ENCODE results near the gene PNKP.

The PNKP gene

GRCh38 chr19:49876422-49877019, 9.1 kb upstream of the PNKP start:
- peak; percentile 98 to 99 for DNase-seq (ENCODE audit: low read depth in 2 of 2)

- no peak for DNase-seq (ENCODE audit: low read depth in 2 of 2)
Measured at GRCh38 chr19:49875857-49876421, 8.6 kb upstream of the PNKP start.

- DNase-seq (ENCODE audit: low read depth in 2 of 2): no peak
Measured at GRCh38 chr19:49875177-49875576, 7.8 kb upstream of the PNKP start.

GRCh38 chr19:49874503-49875157, 7.3 kb upstream of the PNKP start:
- no peak for DNase-seq (ENCODE audit: low read depth in 2 of 2)

- no peak for DNase-seq (ENCODE audit: low read depth in 2 of 2)
Measured at GRCh38 chr19:49873834-49874233, 6.5 kb upstream of the PNKP start.

GRCh38 chr19:49873129-49873521, 5.7 kb upstream of the PNKP start:
- DNase-seq (ENCODE audit: low read depth in 2 of 2): no peak

- no peak for DNase-seq (ENCODE audit: low read depth in 2 of 2)
Measured at GRCh38 chr19:49872245-49873128, 5.1 kb upstream of the PNKP start.

- DNase-seq (ENCODE audit: low read depth in 2 of 2): no peak
Measured at GRCh38 chr19:49871349-49871985, 4.1 kb upstream of the PNKP start.

GRCh38 chr19:49870309-49870901, 3.0 kb upstream of the PNKP start:
- no peak for DNase-seq (ENCODE audit: low read depth in 2 of 2)

- peak; percentile 100 for DNase-seq (ENCODE audit: low read depth in 2 of 2)
Measured at GRCh38 chr19:49869484-49870308, 2.3 kb upstream of the PNKP start.

- DNase-seq (ENCODE audit: low read depth in 2 of 2): no peak
Measured at GRCh38 chr19:49869009-49869483, 1.7 kb upstream of the PNKP start.

GRCh38 chr19:49864890-49865289, 2.5 kb downstream of the PNKP start:
- DNase-seq (ENCODE audit: low read depth in 2 of 2): no peak

GRCh38 chr19:49863935-49864320, 3.4 kb downstream of the PNKP start:
- no peak for DNase-seq (ENCODE audit: low read depth in 2 of 2)

GRCh38 chr19:49863254-49863934, 4.0 kb downstream of the PNKP start:
- DNase-seq (ENCODE audit: low read depth in 2 of 2): no peak

GRCh38 chr19:49862391-49863253, 4.8 kb downstream of the PNKP start:
- DNase-seq (ENCODE audit: low read depth in 2 of 2): no peak

GRCh38 chr19:49861541-49862378, 5.6 kb downstream of the PNKP start:
- no peak for DNase-seq (ENCODE audit: low read depth in 2 of 2)

- DNase-seq (ENCODE audit: low read depth in 2 of 2): no peak
Measured at GRCh38 chr19:49861107-49861506, 6.3 kb downstream of the PNKP start.
